Vagina (tissue), 2 donors: ENCODE data around the gene C3orf62.

ENCODE experiments used
- CTCF ChIP-seq, 3 experiments: fragments of 450-650 bp in 2 of 3; fragments of 200-600 bp in 1 of 3; sonication (generic) in 1 of 3; IDR thresholded peaks; one replicate each; pipeline ENCODE4 v1.5.1; 2017 to 2019; ENCODE audit warnings: antibody characterized with exemption in 3 of 3, mild to moderate bottlenecking in 2 of 3, moderate library complexity in 2 of 3
- POLR2A ChIP-seq, 2 donors: fragments of 450-650 bp; IDR thresholded peaks; one replicate each; pipeline ENCODE4 v1.6.1; 2017; ENCODE audit warnings: antibody characterized with exemption in 2 of 2, mild to moderate bottlenecking in 2 of 2, moderate library complexity in 2 of 2
- POLR2AphosphoS5 ChIP-seq, 2 donors: sonication (generic); formaldehyde crosslinking; IDR thresholded peaks; one replicate each; pipeline ENCODE4 v1.9.0; 2017; ENCODE audit warnings: antibody characterized with exemption in 2 of 2, mild to moderate bottlenecking in 2 of 2, low read depth in 1 of 2; ENCODE audit not compliant: insufficient read depth in 1 of 2

- TF ChIP-seq CTCF (IDR thresholded peaks at IDR 0.05): no peak
- no peak for TF ChIP-seq POLR2A (IDR thresholded peaks at IDR 0.05)
- no peak for TF ChIP-seq POLR2AphosphoS5 (IDR thresholded peaks at IDR 0.05; ENCODE audit: insufficient read depth in 1 of 2, low read depth in 1 of 2)
These were observed 33.6 kb upstream of the C3orf62 start for GRCh38 chr3:49310677-49311076.
